ENCODE measurements around the gene CYP4F3.

- TF ChIP-seq PATZ1 (CRISPR knock-in tag; IDR thresholded peaks at IDR 0.05; ENCODE audit: borderline replicate concordance) (no peak), SNAI2 (CRISPR knock-in tag; IDR thresholded peaks at IDR 0.05) (no peak), RARB (CRISPR knock-in tag; IDR thresholded peaks at IDR 0.05) (no peak), ZC3H10 (CRISPR knock-in tag; IDR thresholded peaks at IDR 0.05) (no peak), ZFP30 (CRISPR knock-in tag; IDR thresholded peaks at IDR 0.05) (no peak), CSRNP3 (CRISPR knock-in tag; IDR thresholded peaks at IDR 0.05) (no peak), ESRRG (CRISPR knock-in tag; IDR thresholded peaks at IDR 0.05) (no peak), CSDC2 (CRISPR knock-in tag; IDR thresholded peaks at IDR 0.05) (no peak), PPARA (CRISPR knock-in tag; IDR thresholded peaks at IDR 0.05; ENCODE audit: borderline replicate concordance) (no peak), TCF4 (CRISPR knock-in tag; IDR thresholded peaks at IDR 0.05; ENCODE audit: borderline replicate concordance) (no peak), CREB5 (CRISPR knock-in tag; IDR thresholded peaks at IDR 0.05; ENCODE audit: low read depth) (no peak), ZNF70 (CRISPR knock-in tag; IDR thresholded peaks at IDR 0.05) (no peak), ARNTL (CRISPR knock-in tag; IDR thresholded peaks at IDR 0.05; ENCODE audit: borderline replicate concordance, low read depth) (no peak)
Measured at GRCh38 chr19:15644816-15645215, 4.1 kb downstream of the CYP4F3 start.

Data from SK-N-SH treated with all-trans-retinoic acid at 6 μM for 48 hours (cell line).